CD4-positive, CD25-positive, alpha-beta regulatory T cell (primary cell): Measurements from ENCODE around the gene RIN3. TPM values are rescaled to one million over a fixed set of nuclear protein-coding genes. Genes with fewer than 3 reads are reported as not detected.

Experiments used
- ATAC-seq, 2 donors: fragments of 150-1000 bp; cut with Tn5 transposase; one replicate each; pipeline ENCODE4 v1.10.0; 2021; ENCODE audit warnings: low read depth in 2 of 2, moderate number of reproducible peaks in 2 of 2, moderate library complexity in 1 of 2
- DNase-seq, 3 donors: peaks; one replicate each; pipeline versions ENCODE4 v3.0.0 to v3.0.0-alpha.2; 2012 to 2022; ENCODE audit warnings: mixed read lengths in 1 of 3
- H3K27ac ChIP-seq: one replicate; pipeline ENCODE4 v1.7.0; 2013; ENCODE audit warnings: mild to moderate bottlenecking, low read length; ENCODE audit not compliant: insufficient read depth, poor library complexity, severe bottlenecking
- H3K27me3 ChIP-seq: one replicate; pipeline ENCODE4 v1.7.0; 2013; ENCODE audit warnings: low read length; ENCODE audit not compliant: control insufficient read depth, insufficient read depth
- H3K36me3 ChIP-seq: one replicate; pipeline ENCODE4 v1.7.0; 2013; ENCODE audit warnings: mild to moderate bottlenecking, low read length, moderate library complexity; ENCODE audit not compliant: control insufficient read depth, insufficient read depth
- H3K4me1 ChIP-seq: 2 replicates; pipeline ENCODE4 v1.7.0; 2013; ENCODE audit warnings: mild to moderate bottlenecking, low read length; ENCODE audit not compliant: insufficient read depth, control insufficient read depth, poor library complexity, severe bottlenecking
- H3K4me3 ChIP-seq: one replicate; pipeline ENCODE4 v1.7.0; 2013; ENCODE audit warnings: low read depth, mild to moderate bottlenecking, low read length, moderate library complexity
- H3K9me3 ChIP-seq, 2 experiments: 1 replicate in 1 of 2; 2 replicates in 1 of 2; pipeline ENCODE4 v1.7.0; 2013; ENCODE audit warnings: low read length in 2 of 2, mild to moderate bottlenecking in 1 of 2, moderate library complexity in 1 of 2; ENCODE audit not compliant: control insufficient read depth in 2 of 2
- H3K27ac Mint-ChIP-seq, 3 donors: one replicate each; pipeline ENCODE4 v1.8.0; 2020 to 2022; ENCODE audit warnings: mild to moderate bottlenecking in 3 of 3, mixed read lengths in 3 of 3, moderate library complexity in 2 of 3
- H3K27me3 Mint-ChIP-seq: one replicate; pipeline ENCODE4 v1.8.0; 2022; ENCODE audit warnings: mild to moderate bottlenecking, mixed read lengths
- H3K36me3 Mint-ChIP-seq: one replicate; pipeline ENCODE4 v1.8.0; 2020; ENCODE audit warnings: mixed read lengths
- H3K4me1 Mint-ChIP-seq, 4 donors: one replicate each; pipeline ENCODE4 v1.8.0; 2020 to 2022; ENCODE audit warnings: mixed read lengths in 4 of 4, mild to moderate bottlenecking in 1 of 4
- H3K4me3 Mint-ChIP-seq, 4 donors: one replicate each; pipeline ENCODE4 v1.8.0; 2020 to 2022; ENCODE audit warnings: mild to moderate bottlenecking in 4 of 4, mixed read lengths in 4 of 4, moderate library complexity in 3 of 4
- H3K9me3 Mint-ChIP-seq, 7 donors: one replicate each; pipeline ENCODE4 v1.8.0; 2020 to 2022; ENCODE audit warnings: mixed read lengths in 7 of 7, mild to moderate bottlenecking in 3 of 7, moderate library complexity in 2 of 7
- polyA plus RNA-seq, 4 donors: library from polyadenylated mRNA; unstranded; fragments of 300-500 nt; fragmentation: Illumina TruSeq; gene quantifications; one replicate each; pipeline ENCODE4 v1.2.3, GENCODE V29; 2021
- total RNA-seq: library from RNA; stranded (reverse); gene quantifications from one replicate; pipeline ENCODE4 v1.2.3, GENCODE V29; 2022

The RIN3 gene
- total and polyA plus RNA-seq, 5 donors from 2014 or later = 21.0 to 120 (median 25.0) TPM

DNA sequence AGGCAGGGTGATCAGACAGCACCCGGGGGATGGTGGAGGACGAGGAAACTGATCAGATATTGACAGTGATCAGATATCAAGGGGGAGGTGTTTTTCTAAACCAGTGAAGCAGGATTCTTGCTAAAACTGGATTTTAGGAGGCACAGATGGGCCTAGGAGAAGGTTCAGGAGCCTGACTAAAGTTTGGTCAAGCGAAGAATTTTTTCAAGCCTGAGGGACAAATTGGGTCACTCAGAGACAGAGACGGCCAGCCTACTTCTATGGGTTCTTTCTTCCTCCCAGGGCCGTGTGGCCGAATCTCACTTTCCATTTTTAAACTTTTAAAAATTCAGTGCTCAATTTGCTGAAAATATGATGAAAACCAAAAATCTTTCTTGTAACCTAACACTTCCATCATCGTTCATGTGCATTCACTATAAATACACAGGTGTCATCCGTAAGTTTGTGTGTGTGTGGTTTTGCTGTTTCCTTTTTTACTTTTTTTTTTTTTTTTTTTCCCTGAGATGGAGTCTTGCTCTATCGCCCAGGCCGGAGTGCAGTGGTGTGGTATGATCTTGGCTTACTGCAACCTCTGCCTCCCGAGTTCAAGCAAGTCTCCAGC lies 68.5 kb downstream of the RIN3 start:
- DNase-seq (no peak), ATAC-seq (no peak)
- Mint-ChIP-seq H3K4me1 (peaks cover 20 to 65% (median 43%) of the 10 kb centered on the region in 4 donors), H3K36me3 (peaks cover 5% of the 10 kb centered on the region), H3K27me3 (no peaks in the 10 kb centered on the region), H3K27ac (peak overlapping the region in 1 of 3 donors; percentile 11), H3K9me3 (no peaks in the 10 kb centered on the region), H3K4me3 (peak overlapping the region in 1 of 4 donors; percentile 12)
- peaks cover 40% of the 10 kb centered on the region for H3K4me1 ChIP-seq
- H3K36me3 ChIP-seq = no peaks in the 10 kb centered on the region
- H3K27ac ChIP-seq = no peak overlapping the region
- no peaks in the 10 kb centered on the region for H3K9me3 ChIP-seq
- H3K27me3 ChIP-seq = no peaks in the 10 kb centered on the region
- no peak overlapping the region for H3K4me3 ChIP-seq

GRCh38 chr14:92582706-92583452 lies 69.3 kb downstream of the RIN3 start:
- no peak overlapping the region for H3K27ac ChIP-seq
- peaks cover 16 to 65% (median 40%) of the 10 kb centered on the region in 4 donors for H3K4me1 Mint-ChIP-seq
- no peaks in the 10 kb centered on the region for H3K36me3 ChIP-seq
- H3K9me3 ChIP-seq = no peaks in the 10 kb centered on the region
- peaks cover 8% of the 10 kb centered on the region for H3K36me3 Mint-ChIP-seq
- H3K4me3 Mint-ChIP-seq = peak overlapping the region in 1 of 4 donors; percentile 12
- H3K4me3 ChIP-seq = no peak overlapping the region
- H3K27ac Mint-ChIP-seq = peak overlapping the region in 2 of 3 donors; percentile 5 to 17
- ATAC-seq (peak in 1 of 2 donors; percentile 17), DNase-seq (peak in 1 of 3 donors; percentile 55)
- no peaks in the 10 kb centered on the region for H3K9me3 Mint-ChIP-seq
- H3K27me3 ChIP-seq = no peaks in the 10 kb centered on the region
- H3K27me3 Mint-ChIP-seq = no peaks in the 10 kb centered on the region
- peaks cover 40% of the 10 kb centered on the region for H3K4me1 ChIP-seq

DNA sequence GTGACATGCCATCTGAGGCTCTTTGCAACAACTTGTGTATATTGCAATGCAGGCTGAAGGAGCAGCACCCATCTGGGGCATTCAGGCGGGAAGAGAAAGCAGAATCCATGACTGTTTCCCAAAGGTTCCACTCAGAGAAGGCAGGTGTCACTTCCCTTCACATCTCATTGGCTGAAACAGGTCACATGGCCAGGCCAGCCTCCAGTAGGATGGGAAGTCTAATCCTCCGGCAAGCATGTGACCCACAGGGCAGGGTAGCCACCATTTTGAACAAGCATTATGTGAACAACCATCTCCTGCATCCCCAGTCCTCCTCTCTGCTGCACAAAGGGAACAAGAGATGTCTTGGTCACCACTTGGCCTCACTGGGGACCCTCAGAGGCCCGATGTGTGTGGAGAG lies 70.6 kb downstream of the RIN3 start:
- H3K27ac ChIP-seq = no peak overlapping the region
- DNase-seq (no peak), ATAC-seq (no peak)
- peak overlapping the region in 1 of 3 donors; percentile 66 for H3K27ac Mint-ChIP-seq
- peaks cover 34% of the 10 kb centered on the region for H3K4me1 ChIP-seq
- H3K4me1 Mint-ChIP-seq = peaks cover 19 to 67% (median 37%) of the 10 kb centered on the region in 4 donors
- no peak overlapping the region for H3K4me3 ChIP-seq
- no peaks in the 10 kb centered on the region for H3K9me3 ChIP-seq
- H3K9me3 Mint-ChIP-seq = no peaks in the 10 kb centered on the region
- H3K27me3 Mint-ChIP-seq = no peaks in the 10 kb centered on the region
- H3K36me3 Mint-ChIP-seq = peaks cover 8% of the 10 kb centered on the region
- H3K27me3 ChIP-seq = no peaks in the 10 kb centered on the region
- H3K36me3 ChIP-seq = no peaks in the 10 kb centered on the region
- H3K4me3 Mint-ChIP-seq = no peak overlapping the region

- no peak for DNase-seq
- peak overlapping the region in 1 of 3 donors; percentile 89 for H3K27ac Mint-ChIP-seq
- H3K36me3 Mint-ChIP-seq = peaks cover 8% of the 10 kb centered on the region
- Histone ChIP-seq H3K9me3 (no peaks in the 10 kb centered on the region), H3K27ac (no peak overlapping the region), H3K36me3 (no peaks in the 10 kb centered on the region), H3K4me3 (no peak overlapping the region), H3K27me3 (no peaks in the 10 kb centered on the region), H3K4me1 (peaks cover 34% of the 10 kb centered on the region)
- H3K9me3 Mint-ChIP-seq = no peaks in the 10 kb centered on the region
- ATAC-seq = no peak
- no peaks in the 10 kb centered on the region for H3K27me3 Mint-ChIP-seq
- peaks cover 21 to 70% (median 40%) of the 10 kb centered on the region in 4 donors for H3K4me1 Mint-ChIP-seq
- no peak overlapping the region for H3K4me3 Mint-ChIP-seq
Measured at GRCh38 chr14:92584816-92585215, 71.2 kb downstream of the RIN3 start.

- peak overlapping the region; percentile 53 for H3K27ac ChIP-seq
- Mint-ChIP-seq H3K9me3 (peaks cover 0 to 6% (median 0%) of the 10 kb centered on the region in 7 donors), H3K27me3 (no peaks in the 10 kb centered on the region), H3K27ac (peak overlapping the region; percentile 84 to 94 (median 89)), H3K36me3 (peaks cover 8% of the 10 kb centered on the region), H3K4me1 (peaks cover 28 to 79% (median 42%) of the 10 kb centered on the region in 4 donors), H3K4me3 (peak overlapping the region; percentile 40 to 77 (median 75))
- no peaks in the 10 kb centered on the region for H3K36me3 ChIP-seq
- DNase-seq = peak in 2 of 3 donors; percentile 58 to 82
- H3K27me3 ChIP-seq = no peaks in the 10 kb centered on the region
- peak overlapping the region; percentile 74 for H3K4me3 ChIP-seq
- H3K4me1 ChIP-seq = peaks cover 38% of the 10 kb centered on the region
- peak; percentile 76 to 79 for ATAC-seq
- H3K9me3 ChIP-seq = peaks cover 0 to 5% of the 10 kb centered on the region in 2 experiments
Measured at GRCh38 chr14:92585981-92586937, 72.7 kb downstream of the RIN3 start.

DNA sequence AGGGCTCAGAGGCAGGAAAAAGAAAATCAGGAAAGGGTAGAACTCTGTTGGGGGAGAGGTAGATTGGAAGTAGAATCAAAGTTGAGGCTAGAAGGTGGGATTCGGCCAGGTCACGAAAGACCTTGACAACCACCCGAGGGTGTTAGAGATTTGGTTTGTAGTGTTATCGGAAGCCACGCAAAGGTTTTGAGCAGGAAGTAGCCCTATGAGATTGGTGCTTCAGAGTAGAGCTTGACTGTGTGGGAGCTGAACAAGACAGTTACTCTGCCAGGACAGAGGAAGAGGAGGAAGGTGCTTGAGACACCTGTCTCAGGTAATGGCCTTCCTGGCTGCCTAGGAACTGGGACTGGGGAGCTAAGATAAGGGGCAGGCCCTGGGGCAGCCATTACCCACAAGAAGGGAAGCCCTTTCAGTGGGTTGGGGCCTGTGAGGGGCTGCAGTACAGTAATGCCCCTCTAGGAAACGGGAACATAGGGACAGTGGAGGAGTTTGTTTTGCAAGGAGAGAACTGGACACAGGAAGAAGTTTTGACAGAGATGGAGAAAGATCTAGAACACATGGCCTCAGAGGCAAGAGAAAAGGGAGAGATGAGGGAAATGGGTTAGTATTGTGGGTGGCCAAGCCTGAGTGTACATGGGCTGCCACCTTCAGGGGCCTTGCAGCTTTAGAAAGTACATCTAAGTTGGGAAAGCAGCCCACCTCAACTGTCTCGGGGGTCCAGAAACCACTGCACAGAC lies 73.5 kb downstream of the RIN3 start:
- H3K4me1 Mint-ChIP-seq = peaks cover 34 to 82% (median 47%) of the 10 kb centered on the region in 4 donors
- Histone ChIP-seq H3K36me3 (no peaks in the 10 kb centered on the region), H3K27me3 (no peaks in the 10 kb centered on the region), H3K4me1 (peaks cover 42% of the 10 kb centered on the region), H3K27ac (peak overlapping the region; percentile 53), H3K4me3 (peak overlapping the region; percentile 74), H3K9me3 (peaks cover 2 to 12% of the 10 kb centered on the region in 2 experiments)
- ATAC-seq (peak; percentile 41 to 48), DNase-seq (peak in 1 of 3 donors; percentile 52)
- peak overlapping the region; percentile 40 to 73 (median 68) for H3K4me3 Mint-ChIP-seq
- peaks cover 0 to 13% (median 1%) of the 10 kb centered on the region in 7 donors for H3K9me3 Mint-ChIP-seq
- peak overlapping the region; percentile 84 to 94 (median 89) for H3K27ac Mint-ChIP-seq
- no peaks in the 10 kb centered on the region for H3K27me3 Mint-ChIP-seq
- peaks cover 8% of the 10 kb centered on the region for H3K36me3 Mint-ChIP-seq
